Brain microvascular endothelial cell (primary cell): Measurements from ENCODE around the gene FASTKD3.
A peak's percentile ranks its signal among the peaks of the same experiment; 100 is the strongest.

Experiments used
- DNase-seq: peaks from one replicate; pipeline ENCODE4 v3.0.0-alpha.2; 2020
- H3K27ac ChIP-seq: fragments of 250-450 bp; sonication (Bioruptor Pico); 2 replicates; pipeline ENCODE4 v1.5.1; 2020; ENCODE audit warnings: mild to moderate bottlenecking, moderate library complexity
- H3K27me3 ChIP-seq: fragments of 250-450 bp; sonication (Bioruptor Pico); replicated peaks from 2 replicates; pipeline ENCODE4 v1.5.1; 2020; ENCODE audit warnings: mild to moderate bottlenecking
- H3K36me3 ChIP-seq: fragments of 250-450 bp; sonication (Bioruptor Pico); replicated peaks from 2 replicates; pipeline ENCODE4 v1.5.1; 2020; ENCODE audit warnings: mild to moderate bottlenecking
- H3K4me3 ChIP-seq: 2 replicates; pipeline ENCODE4 v1.5.1; 2011; ENCODE audit warnings: low read depth, mild to moderate bottlenecking, control low read depth, low read length, moderate library complexity
- in situ Hi-C: cut with HindIII; loops from 2 replicates; pipeline ENCODE4 v1.10.0; 2017; ENCODE audit warnings: low sequenced_read_pairs, low pct_ligation_motif_present
- TF ChIP-seq, protein P1 (sequence below): IDR thresholded peaks from 2 replicates; pipeline ENCODE4 v1.5.1; 2011; ENCODE audit warnings: low read depth, mild to moderate bottlenecking, moderate library complexity, low read length, control low read depth, inconsistent platforms; ENCODE audit errors: missing control alignments

Gene FASTKD3

DNA sequence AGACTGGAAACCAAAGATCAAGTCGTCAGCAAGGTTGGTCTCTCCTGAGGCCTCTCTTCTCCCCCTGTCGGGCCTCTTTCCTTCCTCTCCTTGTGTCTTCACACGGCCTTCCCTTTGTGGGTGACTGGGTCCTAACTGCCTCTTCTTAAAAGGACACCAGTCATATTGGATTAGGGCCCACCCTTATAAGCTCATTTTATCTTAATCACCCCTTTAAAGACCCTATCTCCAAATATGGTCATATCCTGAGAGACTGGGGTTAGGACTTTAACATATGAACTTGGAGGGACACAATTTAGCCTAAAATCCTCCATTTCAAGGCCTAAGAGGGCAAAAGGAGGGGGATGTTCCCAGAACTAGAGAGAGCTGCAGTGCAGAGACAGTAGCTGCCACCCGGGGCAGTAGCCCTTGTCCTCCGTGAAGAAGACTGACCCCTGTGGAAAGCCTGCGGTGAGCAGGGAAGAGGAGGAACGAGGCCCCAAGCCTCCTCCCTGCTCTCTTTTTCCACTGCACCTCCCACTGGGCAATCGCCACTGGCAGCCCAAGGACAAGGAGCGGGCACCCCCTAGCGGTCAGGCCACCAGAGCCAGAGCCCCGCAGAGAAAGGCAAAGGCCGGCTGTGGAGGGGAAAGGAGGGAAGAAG, 52.8 kb downstream of the FASTKD3 start:
- no peak overlapping the region for H3K4me3 ChIP-seq
- H3K27ac ChIP-seq: no peak overlapping the region
- H3K27me3 ChIP-seq: no peaks in the 10 kb centered on the region
- no peaks in the 10 kb centered on the region for H3K36me3 ChIP-seq
- TF ChIP-seq, protein P1, sequence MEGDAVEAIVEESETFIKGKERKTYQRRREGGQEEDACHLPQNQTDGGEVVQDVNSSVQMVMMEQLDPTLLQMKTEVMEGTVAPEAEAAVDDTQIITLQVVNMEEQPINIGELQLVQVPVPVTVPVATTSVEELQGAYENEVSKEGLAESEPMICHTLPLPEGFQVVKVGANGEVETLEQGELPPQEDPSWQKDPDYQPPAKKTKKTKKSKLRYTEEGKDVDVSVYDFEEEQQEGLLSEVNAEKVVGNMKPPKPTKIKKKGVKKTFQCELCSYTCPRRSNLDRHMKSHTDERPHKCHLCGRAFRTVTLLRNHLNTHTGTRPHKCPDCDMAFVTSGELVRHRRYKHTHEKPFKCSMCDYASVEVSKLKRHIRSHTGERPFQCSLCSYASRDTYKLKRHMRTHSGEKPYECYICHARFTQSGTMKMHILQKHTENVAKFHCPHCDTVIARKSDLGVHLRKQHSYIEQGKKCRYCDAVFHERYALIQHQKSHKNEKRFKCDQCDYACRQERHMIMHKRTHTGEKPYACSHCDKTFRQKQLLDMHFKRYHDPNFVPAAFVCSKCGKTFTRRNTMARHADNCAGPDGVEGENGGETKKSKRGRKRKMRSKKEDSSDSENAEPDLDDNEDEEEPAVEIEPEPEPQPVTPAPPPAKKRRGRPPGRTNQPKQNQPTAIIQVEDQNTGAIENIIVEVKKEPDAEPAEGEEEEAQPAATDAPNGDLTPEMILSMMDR: peak; percentile 88
- in situ Hi-C loops: no loop called here
- peak; percentile 48 for DNase-seq

DNA sequence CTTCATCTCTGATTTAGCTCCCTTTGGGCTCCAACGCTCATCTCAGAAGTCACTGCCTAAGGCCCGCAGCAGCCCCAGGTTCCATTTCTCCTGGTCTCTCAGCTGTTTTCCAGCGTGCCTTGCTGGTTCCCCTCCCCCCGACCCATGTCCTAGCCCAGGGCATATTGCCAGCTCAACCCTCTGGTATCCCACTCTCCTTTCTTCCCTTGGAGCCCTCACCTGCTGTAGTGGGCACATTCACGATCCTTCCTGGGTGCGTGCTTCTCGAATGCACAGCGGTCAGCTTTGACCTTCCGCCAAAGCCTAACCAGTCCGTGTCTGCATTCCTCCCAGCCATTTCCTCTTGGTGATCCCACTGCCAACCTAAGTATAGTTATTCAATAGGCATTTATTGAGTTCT, 54.0 kb downstream of the FASTKD3 start:
- Histone ChIP-seq H3K27me3 (no peaks in the 10 kb centered on the region), H3K4me3 (no peak overlapping the region), H3K27ac (no peak overlapping the region), H3K36me3 (no peaks in the 10 kb centered on the region)
- TF ChIP-seq, protein P1: no peak
- in situ Hi-C loops: no loop called here
- DNase-seq: no peak

DNA sequence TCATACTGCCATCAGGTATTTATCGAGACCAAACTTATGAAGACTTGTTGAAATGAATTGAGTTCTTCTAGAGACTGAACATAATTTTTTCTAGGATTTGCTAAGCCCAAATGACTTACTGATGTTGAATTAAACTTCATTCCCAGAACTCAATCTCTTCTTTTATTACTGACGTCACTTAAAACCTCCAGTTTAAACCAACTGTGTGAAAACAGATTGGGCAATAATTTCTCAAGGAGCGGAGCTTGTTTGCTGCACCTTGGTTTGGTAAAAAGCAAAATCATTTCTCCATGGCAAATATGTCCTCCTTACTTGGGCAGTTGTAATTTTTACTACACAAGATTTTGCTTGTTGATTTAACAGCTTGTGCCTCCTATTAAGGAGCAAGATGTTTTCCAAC, 55.3 kb downstream of the FASTKD3 start:
- DNase-seq: no peak
- H3K27ac ChIP-seq: no peak overlapping the region
- H3K4me3 ChIP-seq: no peak overlapping the region
- in situ Hi-C loops: no loop called here
- TF ChIP-seq, protein P1: no peak
- no peaks in the 10 kb centered on the region for H3K36me3 ChIP-seq
- H3K27me3 ChIP-seq: no peaks in the 10 kb centered on the region

DNA sequence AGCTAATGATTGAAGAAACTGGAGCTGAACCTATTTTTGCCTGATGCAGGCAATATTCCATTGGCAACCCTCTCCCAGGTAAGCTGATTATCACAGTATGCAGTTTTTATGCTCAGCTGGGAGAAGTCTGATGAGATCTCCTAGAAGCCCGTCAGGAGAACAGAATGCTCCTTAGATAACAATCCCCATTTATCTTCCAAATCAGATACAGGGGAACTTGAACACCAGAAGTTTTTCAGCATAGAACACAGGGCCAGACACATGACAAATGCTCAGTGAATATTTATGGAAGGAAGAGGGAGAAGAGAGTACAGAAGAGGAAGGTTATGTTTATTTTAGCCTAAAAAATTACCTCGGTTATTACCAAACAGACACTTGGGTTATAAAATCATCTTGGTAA, 55.8 kb downstream of the FASTKD3 start:
- no peak for DNase-seq
- H3K27me3 ChIP-seq: no peaks in the 10 kb centered on the region
- no peak overlapping the region for H3K4me3 ChIP-seq
- H3K27ac ChIP-seq: no peak overlapping the region
- TF ChIP-seq, protein P1: no peak
- H3K36me3 ChIP-seq: no peaks in the 10 kb centered on the region
- in situ Hi-C loops: no loop called here

DNA sequence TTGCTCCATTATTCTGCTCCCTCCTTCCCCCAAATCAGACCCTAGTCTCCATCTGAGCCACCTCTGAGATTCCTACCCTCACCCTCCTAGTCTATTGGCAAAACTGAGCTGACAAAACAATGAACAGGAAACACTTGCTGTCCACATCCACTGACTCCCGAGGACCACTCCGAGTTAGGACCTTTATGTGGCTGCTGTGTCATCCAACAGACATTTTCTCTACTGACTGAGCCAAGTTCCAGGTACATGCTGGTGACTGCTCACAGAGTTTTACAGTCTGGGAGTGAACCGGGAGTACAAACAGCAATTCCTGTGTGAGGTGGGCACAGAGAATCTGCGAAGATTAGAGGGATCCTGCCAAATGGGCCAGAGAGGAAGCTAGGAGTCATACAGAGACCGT, 57.1 kb downstream of the FASTKD3 start:
- in situ Hi-C loops: no loop called here
- no peak for DNase-seq
- no peaks in the 10 kb centered on the region for H3K27me3 ChIP-seq
- H3K4me3 ChIP-seq: no peak overlapping the region
- no peak overlapping the region for H3K27ac ChIP-seq
- no peaks in the 10 kb centered on the region for H3K36me3 ChIP-seq
- TF ChIP-seq, protein P1: no peak
